Activated naive CD8-positive, alpha-beta T cell treated with anti-CD3 and anti-CD28 coated beads, Interleukin-2, amount 10 ng/mL, durations not matched to agents 7 days and 5 days (primary cell): ENCODE data around the gene GRIFIN. TPM values are rescaled to one million over a fixed set of nuclear protein-coding genes. Genes with fewer than 3 reads are reported as not detected.

ENCODE experiments used
- ATAC-seq: fragments of 150-1000 bp; cut with Tn5 transposase; one replicate; pipeline ENCODE4 v1.10.0; 2021; ENCODE audit warnings: low read depth, moderate library complexity
- POLR2A ChIA-PET: fragments of 350-600 bp; sonication (Branson Sonifier 250); formaldehyde crosslinking; loops from one replicate; lab custom pipeline; 2021; ENCODE audit warnings: antibody characterized with exemption; lab: Charles Lee
- DNase-seq: peaks from one replicate; pipeline ENCODE4 v3.0.0; 2021
- H3K27ac Mint-ChIP-seq: one replicate; pipeline ENCODE4 v1.8.0; 2022; ENCODE audit warnings: mild to moderate bottlenecking, mixed read lengths
- H3K27me3 Mint-ChIP-seq: one replicate; pipeline ENCODE4 v1.8.0; 2022; ENCODE audit warnings: mild to moderate bottlenecking, moderate library complexity, mixed read lengths
- H3K36me3 Mint-ChIP-seq: one replicate; pipeline ENCODE4 v1.8.0; 2021; ENCODE audit warnings: mild to moderate bottlenecking, mixed read lengths
- H3K4me1 Mint-ChIP-seq: one replicate; pipeline ENCODE4 v1.8.0; 2021; ENCODE audit warnings: mixed read lengths
- H3K4me3 Mint-ChIP-seq: one replicate; pipeline ENCODE4 v1.8.0; 2022; ENCODE audit warnings: mild to moderate bottlenecking, moderate library complexity, mixed read lengths
- H3K9me3 Mint-ChIP-seq: one replicate; pipeline ENCODE4 v1.8.0; 2021; ENCODE audit warnings: mixed read lengths
- total RNA-seq, 2 experiments: library from RNA; stranded (reverse); gene quantifications; one replicate each; pipeline ENCODE4 v1.2.3, GENCODE V29; 2021

Gene GRIFIN
- total RNA-seq, 2 experiments from 2014 or later, result not detected

DNA sequence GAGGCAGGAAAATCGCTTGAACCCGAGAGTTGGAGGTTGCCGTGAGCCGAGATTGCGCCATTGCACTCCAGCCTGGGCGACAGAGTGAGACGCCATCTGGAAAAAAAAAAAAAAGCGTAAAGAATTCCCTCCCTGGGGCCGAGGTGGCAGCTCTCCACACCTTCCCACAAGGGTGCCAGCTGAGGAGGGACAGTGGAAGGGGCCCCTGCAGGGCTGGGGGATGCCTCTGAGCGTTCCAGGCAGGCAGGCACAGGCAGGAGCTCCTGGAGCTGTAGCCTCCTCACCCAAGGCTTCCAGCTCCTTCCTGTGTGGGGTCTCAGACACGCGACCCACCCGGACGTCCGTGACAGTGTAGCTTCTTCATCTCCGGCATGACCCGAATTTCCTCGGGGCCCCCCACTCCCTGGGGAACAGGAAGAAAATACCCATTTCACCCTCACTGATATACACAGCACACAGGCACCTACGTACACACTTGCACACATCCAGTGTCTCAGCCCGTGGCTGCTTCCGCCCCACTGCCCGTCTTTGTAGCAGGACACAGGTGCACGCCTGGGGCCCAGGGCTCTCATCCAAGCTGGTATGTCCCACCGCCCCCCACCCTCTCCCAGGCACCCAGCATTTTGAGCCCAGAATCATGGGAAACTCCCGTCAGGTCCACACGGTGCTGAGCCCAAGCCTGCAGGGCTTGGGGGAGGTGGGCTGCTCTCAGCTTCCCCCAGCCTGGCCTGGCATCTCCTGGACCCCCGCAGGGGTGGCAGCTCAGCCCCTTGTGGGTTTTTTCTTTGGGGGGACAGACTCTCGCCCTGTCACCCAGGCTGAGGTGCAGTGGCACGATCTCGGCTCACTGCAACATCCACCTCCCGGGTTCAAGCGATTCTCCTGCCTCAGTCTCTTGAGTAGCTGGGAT, 25.7 kb downstream of the GRIFIN start:
- H3K4me1 Mint-ChIP-seq, result peaks cover 4% of the 10 kb centered on the region
- H3K36me3 Mint-ChIP-seq, result no peaks in the 10 kb centered on the region
- no peak overlapping the region for H3K27ac Mint-ChIP-seq
- no peak for ATAC-seq
- POLR2A ChIA-PET, result interaction anchor here (0.6 to 1.0 kb wide), 4 partner anchors 44 to 195 kb away, joined by 3 read pairs; no protein-coding TSS in a partner anchor
- DNase-seq, result no peak
- no peak overlapping the region for H3K4me3 Mint-ChIP-seq
- H3K9me3 Mint-ChIP-seq, result no peaks in the 10 kb centered on the region
- peaks cover 12% of the 10 kb centered on the region for H3K27me3 Mint-ChIP-seq

DNA sequence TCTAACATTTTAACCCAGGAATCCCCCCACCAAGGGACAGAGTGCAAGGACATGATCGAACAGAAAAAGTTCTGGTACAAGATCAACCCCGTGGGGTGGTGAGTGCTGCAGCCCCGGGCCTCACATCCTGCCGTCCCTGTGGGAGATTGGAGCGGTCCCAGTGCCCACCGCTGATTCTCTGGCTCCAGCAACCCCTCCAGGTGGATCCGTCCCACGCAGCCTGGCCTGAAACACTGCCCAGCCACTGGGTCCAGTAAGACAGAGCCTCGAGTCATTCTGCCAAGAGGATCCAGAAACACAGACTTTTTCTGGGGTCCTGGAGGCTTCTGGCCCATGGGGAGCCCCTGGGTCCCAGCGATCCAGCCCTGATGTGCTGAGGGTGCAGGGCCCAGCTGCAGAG, 29.5 kb downstream of the GRIFIN start:
- no peak overlapping the region for H3K4me3 Mint-ChIP-seq
- peaks cover 7% of the 10 kb centered on the region for H3K4me1 Mint-ChIP-seq
- no peak overlapping the region for H3K27ac Mint-ChIP-seq
- peaks cover 2% of the 10 kb centered on the region for H3K27me3 Mint-ChIP-seq
- H3K9me3 Mint-ChIP-seq, result no peaks in the 10 kb centered on the region
- ATAC-seq (no peak), DNase-seq (no peak)
- H3K36me3 Mint-ChIP-seq, result peaks cover 9% of the 10 kb centered on the region
- POLR2A ChIA-PET, result no interaction called here

DNA sequence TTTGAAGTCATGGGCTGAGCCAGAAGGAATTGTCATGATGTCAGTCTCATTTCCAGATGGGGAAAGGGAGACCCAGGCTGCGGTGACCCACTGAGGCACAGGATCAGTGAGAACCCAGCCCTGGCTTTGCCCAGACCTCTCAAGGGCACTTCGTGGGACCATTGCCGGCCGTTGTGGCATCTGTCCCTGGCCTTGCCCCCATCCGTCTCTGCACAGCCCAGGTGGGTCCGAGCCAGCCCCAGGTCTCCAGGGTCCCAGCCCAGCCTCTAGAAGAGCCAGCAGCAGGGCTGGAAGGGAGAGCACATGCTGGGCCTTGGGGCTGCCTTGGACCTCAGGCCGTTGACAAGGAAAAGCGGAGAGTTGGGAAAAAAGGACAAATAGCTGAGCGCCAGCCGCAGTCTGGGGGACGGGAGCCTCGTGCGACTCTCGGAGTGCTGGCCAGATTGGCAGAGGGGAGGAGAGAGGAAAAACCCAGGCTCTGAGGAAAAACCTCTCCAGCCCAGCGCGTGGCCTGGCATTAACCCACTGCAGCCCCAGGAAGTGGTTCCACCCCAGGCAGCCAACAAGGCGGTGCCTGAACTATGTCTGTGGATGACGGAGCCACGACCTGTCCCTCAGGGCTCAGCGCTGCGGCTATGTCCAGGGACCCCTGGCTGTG, 30.2 kb downstream of the GRIFIN start:
- H3K4me3 Mint-ChIP-seq, result no peak overlapping the region
- H3K27me3 Mint-ChIP-seq, result no peaks in the 10 kb centered on the region
- DNase-seq (no peak), ATAC-seq (no peak)
- H3K36me3 Mint-ChIP-seq, result peaks cover 9% of the 10 kb centered on the region
- H3K27ac Mint-ChIP-seq, result no peak overlapping the region
- peaks cover 6% of the 10 kb centered on the region for H3K4me1 Mint-ChIP-seq
- H3K9me3 Mint-ChIP-seq, result no peaks in the 10 kb centered on the region
- POLR2A ChIA-PET, result no interaction called here

DNA sequence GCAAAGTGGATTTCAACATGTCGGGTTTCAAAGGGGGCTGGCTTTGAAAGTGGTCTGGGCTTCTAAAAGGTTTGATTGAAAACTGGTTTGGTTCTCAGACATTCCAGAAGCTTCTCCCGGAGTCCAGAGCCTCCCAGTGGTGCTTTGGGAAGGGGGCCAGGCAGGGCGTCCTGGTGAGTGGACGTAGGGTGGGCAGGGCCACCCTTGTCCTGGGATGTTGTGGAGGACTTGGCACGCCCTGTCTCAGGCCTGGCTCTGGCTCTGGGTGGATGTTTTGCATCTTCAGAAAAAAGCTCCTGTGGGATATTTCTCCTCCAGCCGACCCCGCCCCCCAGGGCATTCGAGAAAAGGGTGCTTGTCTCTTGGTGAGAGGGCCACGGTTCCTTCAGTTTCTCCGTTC, 31.2 kb downstream of the GRIFIN start:
- no peak overlapping the region for H3K4me3 Mint-ChIP-seq
- no peak overlapping the region for H3K27ac Mint-ChIP-seq

DNA sequence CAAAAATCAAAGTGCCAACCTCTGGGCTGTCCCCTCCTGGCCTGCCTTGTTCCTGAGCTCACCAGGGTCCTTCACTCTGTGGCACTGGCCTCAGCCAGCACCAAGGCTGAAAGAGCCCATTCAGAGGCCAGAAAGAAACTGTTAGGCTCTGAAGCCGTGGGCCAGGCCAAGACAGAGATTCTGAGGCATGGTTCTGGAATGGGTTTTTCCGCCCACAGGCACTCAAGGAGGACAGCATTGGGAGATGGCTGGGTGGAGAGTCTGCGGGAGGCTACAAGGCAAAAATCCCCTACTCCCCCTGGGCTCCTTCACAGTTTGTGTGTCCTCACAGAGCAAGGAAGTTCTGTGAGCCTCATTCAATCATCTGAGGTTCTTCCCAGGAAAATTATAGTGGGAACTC, 31.7 kb downstream of the GRIFIN start:
- Mint-ChIP-seq H3K27me3 (no peaks in the 10 kb centered on the region), H3K9me3 (no peaks in the 10 kb centered on the region), H3K36me3 (peaks cover 13% of the 10 kb centered on the region), H3K27ac (no peak overlapping the region), H3K4me1 (peaks cover 4% of the 10 kb centered on the region), H3K4me3 (no peak overlapping the region)
- no peak for DNase-seq
- ATAC-seq, result no peak
- POLR2A ChIA-PET, result interaction anchor here (1.0 kb wide), 1 partner anchor 11 kb away, joined by 3 read pairs; no protein-coding TSS in a partner anchor

More for the DNA sequence above, 31.2 kb downstream of the GRIFIN start:
- Mint-ChIP-seq H3K9me3 (no peaks in the 10 kb centered on the region), H3K27me3 (no peaks in the 10 kb centered on the region), H3K36me3 (peaks cover 12% of the 10 kb centered on the region), H3K4me1 (peaks cover 6% of the 10 kb centered on the region)
- DNase-seq (no peak), ATAC-seq (no peak)
- POLR2A ChIA-PET, result interaction anchor here (1.0 kb wide), 1 partner anchor 12 kb away, joined by 3 read pairs; no protein-coding TSS in a partner anchor

DNA sequence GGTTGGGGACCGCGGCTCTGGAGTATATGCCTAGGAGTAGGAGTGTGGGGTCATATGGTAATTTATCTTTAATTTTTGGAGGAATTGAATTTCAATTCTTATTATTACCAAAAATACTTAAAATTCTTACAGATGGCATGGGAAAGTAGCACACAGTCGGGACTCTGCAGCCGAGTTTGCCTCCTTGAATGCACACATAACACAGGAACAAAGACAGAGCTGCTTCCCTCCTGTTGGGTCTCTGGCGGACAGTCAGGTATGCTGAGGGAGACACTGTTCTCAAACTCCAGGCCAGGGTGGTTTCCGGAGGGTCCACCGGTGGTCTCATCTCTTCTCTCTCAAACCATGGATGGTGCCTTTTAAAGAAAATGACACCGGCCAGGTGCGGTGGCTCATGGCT, 32.7 kb downstream of the GRIFIN start:
- POLR2A ChIA-PET, result no interaction called here
- ATAC-seq (no peak), DNase-seq (no peak)
- Mint-ChIP-seq H3K9me3 (no peaks in the 10 kb centered on the region), H3K27ac (no peak overlapping the region), H3K36me3 (peaks cover 16% of the 10 kb centered on the region), H3K4me1 (peaks cover 4% of the 10 kb centered on the region), H3K27me3 (no peaks in the 10 kb centered on the region), H3K4me3 (no peak overlapping the region)

DNA sequence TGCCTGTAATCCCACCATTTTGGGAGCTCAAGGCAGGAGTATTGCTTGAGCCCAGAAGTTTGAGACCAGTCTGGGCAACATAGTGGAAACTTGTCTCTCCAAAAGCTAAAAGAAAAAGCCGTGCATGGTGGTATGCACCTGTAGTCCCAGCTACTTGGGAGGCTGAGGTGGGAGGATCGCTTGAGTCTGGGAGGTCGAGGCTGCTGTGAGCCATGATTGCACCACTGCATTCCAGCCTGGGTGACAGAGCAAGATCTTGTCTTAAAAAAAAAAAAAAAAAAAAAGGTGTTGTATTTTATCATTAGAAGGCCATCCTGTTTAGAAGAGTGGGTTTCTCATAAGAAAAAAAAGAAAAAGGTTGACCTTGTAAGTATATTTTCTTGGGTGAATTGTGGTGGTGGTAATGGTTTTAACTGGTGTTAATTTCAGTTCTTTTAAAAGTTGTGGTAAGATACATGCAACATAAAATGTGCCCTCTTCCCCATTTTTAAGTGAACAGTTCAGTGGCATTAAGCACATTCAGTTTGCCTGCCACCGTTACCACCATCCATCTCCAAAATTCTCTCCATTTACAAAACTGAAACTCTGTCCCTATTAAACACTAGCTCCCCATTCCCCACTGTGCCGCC, 34.7 kb downstream of the GRIFIN start:
- Mint-ChIP-seq H3K36me3 (peaks cover 19% of the 10 kb centered on the region), H3K4me1 (peaks cover 2% of the 10 kb centered on the region), H3K27ac (no peak overlapping the region), H3K4me3 (no peak overlapping the region), H3K9me3 (no peaks in the 10 kb centered on the region), H3K27me3 (no peaks in the 10 kb centered on the region)
- DNase-seq (no peak), ATAC-seq (no peak)
- POLR2A ChIA-PET, result no interaction called here

DNA sequence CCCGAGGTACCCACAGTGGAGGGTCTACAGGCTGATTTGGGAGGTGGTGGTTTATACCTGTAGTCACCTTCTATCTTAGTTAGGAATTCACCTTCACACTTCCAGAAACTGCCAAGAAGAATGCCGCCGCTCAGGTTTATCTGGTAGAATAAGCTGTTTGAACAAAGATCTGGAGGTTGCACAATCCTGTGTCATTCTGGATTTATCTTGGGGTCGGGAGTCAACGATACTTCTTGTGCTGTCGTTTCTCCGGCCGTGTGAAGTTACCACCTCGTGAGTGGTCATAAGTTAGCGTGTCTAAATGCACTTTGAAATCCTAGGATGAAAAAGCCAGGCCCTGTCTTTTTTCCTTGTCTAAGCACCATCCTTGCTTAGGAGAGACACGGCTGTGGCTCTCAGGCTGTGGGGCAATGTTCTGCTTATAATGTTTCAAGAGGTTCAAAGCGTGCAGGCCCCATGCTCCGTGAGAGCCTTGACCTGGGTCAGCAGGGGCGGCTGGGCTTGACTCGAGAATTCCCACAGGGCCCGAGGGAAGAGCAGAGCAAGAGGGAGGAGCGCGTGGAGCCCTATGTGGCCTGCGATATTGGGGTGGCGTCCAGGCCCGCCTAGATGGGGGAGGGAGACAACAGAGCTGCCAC, 35.5 kb downstream of the GRIFIN start:
- Mint-ChIP-seq H3K27ac (no peak overlapping the region), H3K9me3 (no peaks in the 10 kb centered on the region), H3K4me3 (no peak overlapping the region)

DNA sequence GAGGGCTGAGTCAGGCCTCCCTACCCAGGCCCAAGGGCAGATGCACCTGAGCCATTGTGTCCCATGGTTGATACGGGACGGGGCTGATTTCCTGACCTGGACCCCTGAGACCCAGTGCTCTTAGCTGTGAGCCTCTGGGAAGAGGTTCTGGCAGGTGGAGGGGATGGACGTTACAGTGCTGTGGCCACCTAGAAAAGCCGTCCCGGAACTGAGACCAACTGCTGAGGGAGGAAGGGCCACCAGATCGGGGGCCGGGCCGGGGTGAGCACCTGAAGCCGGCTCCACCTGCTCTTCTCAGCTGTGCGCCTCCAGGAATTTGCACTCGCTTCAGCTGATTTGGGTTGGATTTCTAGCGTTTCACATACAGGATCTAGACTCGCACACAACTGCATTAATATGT, 37.4 kb downstream of the GRIFIN start:
- POLR2A ChIA-PET, result no interaction called here
- H3K27ac Mint-ChIP-seq, result no peak overlapping the region
- no peak for ATAC-seq

More for the DNA sequence above, 35.5 kb downstream of the GRIFIN start:
- Mint-ChIP-seq H3K4me1 (peaks cover 2% of the 10 kb centered on the region), H3K27me3 (no peaks in the 10 kb centered on the region), H3K36me3 (peaks cover 19% of the 10 kb centered on the region)
- DNase-seq, result no peak
- POLR2A ChIA-PET, result no interaction called here
- ATAC-seq, result no peak

DNA sequence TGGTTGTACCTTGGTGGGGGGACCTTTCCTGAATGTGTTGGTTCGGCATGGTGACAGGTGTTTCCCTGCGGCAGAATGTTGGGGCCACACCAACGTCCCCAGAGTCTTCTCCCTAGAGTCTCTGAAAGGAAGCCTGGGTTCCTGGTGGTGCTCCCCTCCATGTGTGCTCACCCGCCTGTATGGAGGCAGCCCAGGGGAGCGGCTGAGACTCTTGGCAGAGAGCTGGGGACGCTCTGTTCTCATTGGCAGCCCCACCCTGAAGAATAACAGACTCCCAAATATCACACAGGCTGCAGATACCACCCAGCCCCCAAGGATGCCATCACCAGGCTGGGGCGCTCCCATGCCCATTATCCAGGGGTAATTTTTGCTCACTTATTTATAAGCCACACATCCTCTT, 38.0 kb downstream of the GRIFIN start:
- Mint-ChIP-seq H3K27ac (no peak overlapping the region), H3K9me3 (no peaks in the 10 kb centered on the region), H3K36me3 (peaks cover 19% of the 10 kb centered on the region), H3K27me3 (no peaks in the 10 kb centered on the region), H3K4me1 (peaks cover 2% of the 10 kb centered on the region), H3K4me3 (no peak overlapping the region)
- ATAC-seq, result no peak
- DNase-seq, result no peak
- POLR2A ChIA-PET, result no interaction called here

More for the DNA sequence above, 37.4 kb downstream of the GRIFIN start:
- no peaks in the 10 kb centered on the region for H3K9me3 Mint-ChIP-seq
- peaks cover 2% of the 10 kb centered on the region for H3K4me1 Mint-ChIP-seq
- no peak overlapping the region for H3K4me3 Mint-ChIP-seq
- H3K36me3 Mint-ChIP-seq, result peaks cover 17% of the 10 kb centered on the region
- no peaks in the 10 kb centered on the region for H3K27me3 Mint-ChIP-seq
- DNase-seq, result no peak

DNA sequence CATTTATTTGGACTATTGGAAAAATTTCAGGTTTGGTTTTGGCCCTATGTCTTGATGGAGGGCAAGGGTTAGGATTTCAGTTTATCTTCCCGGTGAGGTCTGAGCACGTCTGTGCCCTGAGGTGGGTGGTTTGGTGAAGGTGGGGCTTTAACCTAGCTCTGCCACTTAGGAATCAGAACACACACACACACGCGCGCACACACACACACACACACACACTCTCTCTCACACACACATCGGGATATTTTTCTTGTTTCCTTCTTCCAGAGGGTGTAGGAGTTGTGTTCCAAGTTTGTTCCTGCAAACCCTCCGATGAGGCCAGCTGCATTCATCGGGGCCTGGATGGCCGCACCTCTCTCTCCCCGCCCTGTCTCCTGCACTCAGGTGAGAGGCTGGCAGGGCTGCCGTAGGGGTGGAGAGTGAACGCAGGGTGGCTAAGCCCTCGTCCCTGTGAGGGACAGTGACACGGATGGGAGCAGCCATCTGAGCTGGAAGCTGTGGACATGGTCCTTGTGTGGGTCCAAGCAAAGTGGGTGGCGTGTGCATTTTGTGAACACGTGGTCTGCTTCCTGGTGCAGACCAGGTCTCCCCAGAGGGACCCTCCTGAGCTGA, 38.6 kb downstream of the GRIFIN start:
- POLR2A ChIA-PET, result no interaction called here
- DNase-seq (no peak), ATAC-seq (no peak)
- Mint-ChIP-seq H3K4me3 (no peak overlapping the region), H3K4me1 (peaks cover 2% of the 10 kb centered on the region), H3K27me3 (no peaks in the 10 kb centered on the region), H3K27ac (no peak overlapping the region), H3K9me3 (no peaks in the 10 kb centered on the region), H3K36me3 (peaks cover 19% of the 10 kb centered on the region)

DNA sequence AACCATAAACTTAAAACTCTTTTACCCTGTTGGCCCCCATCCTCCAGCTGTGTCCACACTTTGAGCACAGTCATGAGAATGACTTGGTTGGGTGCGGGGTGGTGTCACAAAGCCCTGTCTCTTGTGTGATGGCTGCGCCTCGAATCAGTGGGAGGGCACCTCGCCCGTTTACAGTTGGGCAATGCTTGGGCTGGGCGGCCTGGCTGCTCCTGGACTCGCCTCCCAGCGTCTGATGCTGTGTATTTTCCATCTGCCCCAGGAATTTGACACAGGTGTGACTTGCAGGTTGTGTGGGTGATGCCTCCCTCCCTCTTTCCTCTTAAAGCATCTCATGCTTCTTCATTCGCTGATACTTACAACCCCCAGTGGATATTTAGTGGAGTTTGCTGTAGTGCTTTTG, 39.1 kb downstream of the GRIFIN start:
- H3K9me3 Mint-ChIP-seq, result no peaks in the 10 kb centered on the region
- DNase-seq (no peak), ATAC-seq (no peak)
- no peaks in the 10 kb centered on the region for H3K27me3 Mint-ChIP-seq
- H3K36me3 Mint-ChIP-seq, result peaks cover 17% of the 10 kb centered on the region
- no peak overlapping the region for H3K27ac Mint-ChIP-seq
- H3K4me1 Mint-ChIP-seq, result peaks cover 2% of the 10 kb centered on the region
- POLR2A ChIA-PET, result no interaction called here
- no peak overlapping the region for H3K4me3 Mint-ChIP-seq
